Kidney epithelial cell (primary cell): Measurements from ENCODE around the gene DHX30. TPM values are rescaled to one million over a fixed set of nuclear protein-coding genes. Genes with fewer than 3 reads are reported as not detected.
"Not testable (repeated sequence)": the region's sequence is repeated elsewhere in the genome, so short reads cannot be mapped to it uniquely, and the experiment has no call there.

ENCODE experiments used
- DNase-seq: peaks from one replicate; pipeline ENCODE4 v3.0.0-alpha.2; 2010; ENCODE audit warnings: low read depth
- H3K27me3 ChIP-seq: 2 replicates; pipeline ENCODE4 v1.6.0; 2011; ENCODE audit warnings: low read length; ENCODE audit not compliant: control insufficient read depth, insufficient read depth
- H3K36me3 ChIP-seq: 2 replicates; pipeline ENCODE4 v1.5.1; 2011; ENCODE audit warnings: low read length; ENCODE audit not compliant: control insufficient read depth, insufficient read depth
- H3K4me3 ChIP-seq: 2 replicates; pipeline ENCODE4 v1.5.1; 2011; ENCODE audit warnings: low read depth, mild to moderate bottlenecking, control low read depth, low read length
- CTCF ChIP-seq: IDR thresholded peaks from 2 replicates; pipeline ENCODE4 v1.5.1; 2011; ENCODE audit warnings: mild to moderate bottlenecking, moderate library complexity, low read length, control low read depth, inconsistent platforms; ENCODE audit not compliant: insufficient read depth, poor library complexity, severe bottlenecking
- total RNA-seq: library from RNA; depleted of rRNA; stranded (reverse); fragments of >200 nt; gene quantifications from 2 replicates; pipeline ENCODE4 v1.2.3, GENCODE V29; 2015

Gene DHX30
- total RNA-seq, 1 donor from 2014 or later = 79.4 TPM

- Histone ChIP-seq H3K27me3 (no peaks in the 10 kb centered on the region), H3K36me3 (no peaks in the 10 kb centered on the region), H3K4me3 (no peak overlapping the region)
- TF ChIP-seq CTCF = no peak
- DNase-seq = no peak
Measured at GRCh38 chr3:47877290-47877689, 74.4 kb downstream of the DHX30 start.

- Histone ChIP-seq H3K36me3 (no peaks in the 10 kb centered on the region), H3K27me3 (no peaks in the 10 kb centered on the region), H3K4me3 (no peak overlapping the region)
- no peak for TF ChIP-seq CTCF
- no peak for DNase-seq
Measured at GRCh38 chr3:47877719-47878118, 74.8 kb downstream of the DHX30 start.

- no peak for DNase-seq
- TF ChIP-seq CTCF = no peak
- Histone ChIP-seq H3K36me3 (no peaks in the 10 kb centered on the region), H3K4me3 (no peak overlapping the region), H3K27me3 (no peaks in the 10 kb centered on the region)
Measured at GRCh38 chr3:47882338-47882737, 79.4 kb downstream of the DHX30 start.

GRCh38 chr3:47884603-47885002, 81.7 kb downstream of the DHX30 start:
- H3K4me3 ChIP-seq = no peak overlapping the region
- H3K27me3 ChIP-seq = no peaks in the 10 kb centered on the region
- DNase-seq = no peak
- TF ChIP-seq CTCF = no peak
- peaks cover 2% of the 10 kb centered on the region for H3K36me3 ChIP-seq

- no peaks in the 10 kb centered on the region for H3K27me3 ChIP-seq
- H3K36me3 ChIP-seq = peaks cover 2% of the 10 kb centered on the region
- H3K4me3 ChIP-seq = no peak overlapping the region
- DNase-seq = no peak
- no peak for TF ChIP-seq CTCF
Measured at GRCh38 chr3:47885168-47885567, 82.2 kb downstream of the DHX30 start.

GRCh38 chr3:47887991-47888390, 85.1 kb downstream of the DHX30 start:
- not testable (repeated sequence) for H3K4me3 ChIP-seq, H3K27me3 ChIP-seq, H3K36me3 ChIP-seq, DNase-seq
